ENCODE results near the gene CACNA2D4. TPM values are rescaled to one million over a fixed set of nuclear protein-coding genes. Genes with fewer than 3 reads are reported as not detected.

CACNA2D4 gene
- total and polyA plus RNA-seq, 7 donors = 2.8 to 5.8 (median 3.6) TPM

GRCh38 chr12:1937481-1938224, 19.2 kb upstream of the CACNA2D4 start:
- peaks cover 0 to 27% (median 5%) of the 10 kb centered on the region in 4 donors for H3K36me3 ChIP-seq
- peaks cover 0 to 81% (median 67%) of the 10 kb centered on the region in 4 donors for H3K4me1 ChIP-seq
- WGBS, 2 donors = 30 to 73% methylated on average over 12 of the region's 12 CpGs
- H3K4me3 ChIP-seq = no peak overlapping the region
- no peaks in the 10 kb centered on the region for H3K27me3 ChIP-seq
- TF ChIP-seq POLR2AphosphoS5 (IDR thresholded peaks at IDR 0.05) = no peak
- TF ChIP-seq POLR2A (IDR thresholded peaks at IDR 0.05) = no peak
- no peak for TF ChIP-seq CTCF (IDR thresholded peaks at IDR 0.05)
- no peak for TF ChIP-seq EP300 (IDR thresholded peaks at IDR 0.05)
- DNase-seq = no peak
- intact Hi-C loops (cut with DNase I) = loop anchor here (5.0 to 10.0 kb wide), 3 partner anchors 280 to 647 kb away; no protein-coding TSS in a partner anchor
- peak overlapping the region; percentile 69 to 84 (median 78) for H3K27ac ChIP-seq
- no peaks in the 10 kb centered on the region for H3K9me3 ChIP-seq

GRCh38 chr12:1936406-1937320, 18.2 kb upstream of the CACNA2D4 start:
- no peaks in the 10 kb centered on the region for H3K27me3 ChIP-seq
- H3K27ac ChIP-seq = peak overlapping the region; percentile 69 to 84 (median 78)
- peaks cover 0 to 22% (median 5%) of the 10 kb centered on the region in 4 donors for H3K36me3 ChIP-seq
- intact Hi-C loops (cut with DNase I) = loop anchor here (5.0 to 10.0 kb wide), 3 partner anchors 279 to 648 kb away; no protein-coding TSS in a partner anchor
- peak; percentile 93 for DNase-seq
- H3K4me1 ChIP-seq = peaks cover 0 to 91% (median 74%) of the 10 kb centered on the region in 4 donors
- H3K4me3 ChIP-seq = peak overlapping the region in 2 of 4 donors; percentile 3 to 10
- TF ChIP-seq EP300 (IDR thresholded peaks at IDR 0.05) = peak in 1 of 4 donors; percentile 57
- TF ChIP-seq CTCF (IDR thresholded peaks at IDR 0.05) = no peak
- peak in 1 of 2 donors; percentile 35 for TF ChIP-seq POLR2A (IDR thresholded peaks at IDR 0.05)
- peak in 3 of 4 donors; percentile 41 to 70 (median 66) for TF ChIP-seq POLR2AphosphoS5 (IDR thresholded peaks at IDR 0.05)
- WGBS, 2 donors = 20 to 74% methylated on average over 25 of the region's 25 CpGs
- H3K9me3 ChIP-seq = no peaks in the 10 kb centered on the region

- Histone ChIP-seq H3K36me3 (peaks cover 0 to 14% (median 2%) of the 10 kb centered on the region in 4 donors), H3K27ac (peak overlapping the region; percentile 69 to 84 (median 78)), H3K9me3 (no peaks in the 10 kb centered on the region), H3K4me3 (peak overlapping the region in 2 of 4 donors; percentile 3 to 10), H3K4me1 (peaks cover 0 to 99% (median 83%) of the 10 kb centered on the region in 4 donors), H3K27me3 (no peaks in the 10 kb centered on the region)
- TF ChIP-seq CTCF (IDR thresholded peaks at IDR 0.05) (no peak), POLR2A (IDR thresholded peaks at IDR 0.05) (no peak), EP300 (IDR thresholded peaks at IDR 0.05) (no peak), POLR2AphosphoS5 (IDR thresholded peaks at IDR 0.05) (peak in 1 of 4 donors; percentile 34)
- intact Hi-C loops (cut with DNase I) = loop anchor here (5.0 to 10.0 kb wide), 3 partner anchors 279 to 649 kb away; no protein-coding TSS in a partner anchor
- WGBS, 2 donors = 20 to 82% methylated on average over 21 of the region's 21 CpGs
- peak; percentile 57 for DNase-seq
Measured at GRCh38 chr12:1935700-1936378, 17.4 kb upstream of the CACNA2D4 start.

- Histone ChIP-seq H3K9me3 (no peaks in the 10 kb centered on the region), H3K27me3 (no peaks in the 10 kb centered on the region), H3K27ac (peak overlapping the region in 3 of 4 donors; percentile 73 to 84 (median 83)), H3K4me3 (no peak overlapping the region), H3K4me1 (peaks cover 0 to 99% (median 87%) of the 10 kb centered on the region in 4 donors), H3K36me3 (peaks cover 0 to 10% (median 2%) of the 10 kb centered on the region in 4 donors)
- intact Hi-C loops (cut with DNase I) = loop anchor here (5.0 to 10.0 kb wide), 3 partner anchors 278 to 650 kb away; no protein-coding TSS in a partner anchor
- 19 to 91% methylated on average over 10 of the region's 10 CpGs for WGBS, 2 donors
- DNase-seq = peak; percentile 57
- no peak for TF ChIP-seq POLR2A (IDR thresholded peaks at IDR 0.05)
- no peak for TF ChIP-seq EP300 (IDR thresholded peaks at IDR 0.05)
- no peak for TF ChIP-seq POLR2AphosphoS5 (IDR thresholded peaks at IDR 0.05)
- TF ChIP-seq CTCF (IDR thresholded peaks at IDR 0.05) = no peak
Measured at GRCh38 chr12:1935242-1935641, 16.8 kb upstream of the CACNA2D4 start.

Data from sigmoid colon (tissue), 7 donors.